ENCODE results near the gene SOX5.
"Not testable (repeated sequence)": the region's sequence is repeated elsewhere in the genome, so short reads cannot be mapped to it uniquely, and the experiment has no call there.

SOX5 gene

GRCh38 chr12:23758608-23759007 lies 190.9 kb downstream of the SOX5 start:
- no peak for DNase-seq (ENCODE audit: low read depth in 4 of 4, low spot score in 1 of 4)

DNA sequence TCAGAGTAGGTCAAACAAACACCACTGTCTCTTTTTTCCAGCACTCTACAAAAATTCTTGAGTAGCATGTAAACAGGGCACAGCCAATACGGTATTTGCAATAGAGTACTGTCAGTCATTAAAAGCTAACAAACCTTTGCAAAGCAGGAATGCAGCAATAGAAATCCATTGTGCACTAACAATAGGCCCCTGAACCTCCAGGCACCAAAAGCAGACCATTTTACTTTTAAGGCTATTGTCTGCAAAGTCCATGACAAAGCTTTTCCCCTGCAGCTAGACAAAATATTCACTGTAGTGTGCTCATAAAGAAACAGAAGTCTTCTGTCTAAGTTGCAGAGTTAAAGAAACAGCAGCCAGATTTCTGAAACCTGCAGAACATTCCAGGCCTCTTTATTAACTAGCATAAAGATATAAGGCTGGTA lies 191.9 kb downstream of the SOX5 start:
- no peak for DNase-seq (ENCODE audit: low read depth in 4 of 4, low spot score in 1 of 4)

- DNase-seq (ENCODE audit: low read depth in 4 of 4, low spot score in 1 of 4): no peak
Observed at GRCh38 chr12:23756416-23756815, 193.1 kb downstream of the SOX5 start.

- no peak for DNase-seq (ENCODE audit: low read depth in 4 of 4, low spot score in 1 of 4)
Observed at GRCh38 chr12:23753628-23754365, 195.7 kb downstream of the SOX5 start.

DNA sequence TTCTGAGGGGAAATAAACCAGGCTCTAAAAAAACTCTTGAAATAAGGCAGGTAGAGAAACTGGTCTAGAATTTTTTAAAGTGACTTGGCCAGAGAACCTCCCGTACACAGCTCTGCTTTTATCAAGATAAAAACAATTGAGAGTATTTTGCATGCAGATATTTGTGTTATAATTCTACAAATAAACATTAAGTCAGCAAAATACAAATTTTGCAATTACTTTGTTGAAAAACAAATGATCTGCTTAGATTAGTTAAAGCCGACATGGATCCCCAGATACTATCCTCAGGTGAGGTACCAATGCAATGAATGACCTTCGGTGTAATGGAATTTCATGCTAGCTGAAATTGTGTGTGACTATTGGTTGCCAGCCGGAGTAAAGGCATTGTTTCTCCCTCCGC lies 197.2 kb downstream of the SOX5 start:
- DNase-seq (ENCODE audit: low read depth in 4 of 4, low spot score in 1 of 4): no peak

- no peak for DNase-seq (ENCODE audit: low read depth in 4 of 4, low spot score in 1 of 4)
Observed at GRCh38 chr12:23751641-23752040, 197.8 kb downstream of the SOX5 start.

DNA sequence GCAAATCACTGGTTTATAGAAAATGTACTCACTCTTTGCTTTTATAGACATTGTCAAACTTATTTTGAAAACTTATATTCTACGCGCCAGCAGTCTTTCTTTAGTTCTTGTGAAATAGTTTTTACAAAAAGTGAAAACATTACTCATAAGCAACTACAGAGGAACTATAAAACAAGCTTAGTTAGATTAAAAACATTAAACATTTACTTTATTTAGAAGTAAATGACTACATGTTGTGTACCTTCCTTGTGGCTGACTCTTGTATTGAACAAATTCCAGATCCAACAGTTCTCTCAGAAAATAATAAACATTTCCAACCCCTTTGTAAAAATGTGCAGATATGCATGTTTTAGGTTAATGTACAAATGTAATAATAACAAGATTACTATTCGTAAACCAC lies 198.5 kb downstream of the SOX5 start:
- DNase-seq (ENCODE audit: low read depth in 4 of 4, low spot score in 1 of 4): no peak

DNA sequence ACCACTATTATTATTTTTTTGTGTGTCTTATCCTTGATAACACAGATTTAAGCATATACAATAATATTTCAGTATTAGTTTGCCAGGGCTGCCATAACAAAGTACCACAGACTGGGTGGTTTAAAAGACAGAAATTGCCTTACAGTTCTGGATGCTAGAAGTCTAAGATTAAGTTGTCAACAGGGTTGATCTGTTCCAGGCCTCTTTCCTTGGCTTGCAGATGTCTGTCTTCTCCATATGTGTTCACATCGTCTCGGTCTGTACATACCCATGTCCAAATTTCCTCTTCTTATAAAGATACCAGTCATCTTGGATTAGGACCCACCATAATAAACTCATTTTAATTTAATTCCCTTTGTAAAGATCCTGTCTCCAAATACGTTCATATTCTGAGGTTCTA lies 204.8 kb downstream of the SOX5 start:
- no peak for DNase-seq (ENCODE audit: low read depth in 4 of 4, low spot score in 1 of 4)

DNA sequence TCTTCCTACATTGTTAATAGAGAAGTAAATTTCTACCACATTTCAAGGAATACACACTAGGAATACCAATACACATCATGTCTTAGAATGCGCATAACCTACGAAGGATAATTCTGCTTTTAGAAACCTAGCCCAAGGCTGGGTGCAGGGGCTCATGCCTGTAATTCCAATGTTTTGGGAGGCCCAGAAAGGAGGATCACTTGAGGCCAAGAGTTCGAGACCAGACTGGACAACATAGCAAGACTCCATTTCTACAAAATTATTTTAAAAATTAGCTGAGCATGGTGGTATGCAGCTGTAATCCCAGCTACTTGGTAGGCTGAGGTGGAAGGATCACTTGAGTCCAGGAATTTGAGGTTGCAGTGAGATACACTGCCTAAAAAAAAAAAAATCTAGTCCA lies 206.9 kb downstream of the SOX5 start:
- no peak for DNase-seq (ENCODE audit: low read depth in 4 of 4, low spot score in 1 of 4)

DNA sequence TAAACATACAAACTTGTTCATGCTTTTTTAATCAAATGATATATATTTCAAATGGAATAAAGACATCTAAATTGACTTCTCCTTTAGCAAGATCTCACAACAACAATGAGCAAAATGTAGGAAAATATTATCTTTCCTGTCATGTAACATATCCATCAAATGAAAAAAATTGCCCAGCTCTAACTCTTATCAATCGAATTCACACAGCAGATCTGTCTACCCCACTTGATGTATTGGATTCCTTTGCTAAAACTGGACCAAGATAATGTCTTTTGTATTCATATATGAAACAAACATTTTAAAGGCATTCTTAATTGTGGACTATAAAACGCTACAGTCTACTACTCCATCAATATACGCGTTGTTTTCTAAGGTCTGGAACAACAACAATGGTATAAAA lies 218.0 kb downstream of the SOX5 start:
- no peak for DNase-seq (ENCODE audit: low read depth in 4 of 4, low spot score in 1 of 4)

DNA sequence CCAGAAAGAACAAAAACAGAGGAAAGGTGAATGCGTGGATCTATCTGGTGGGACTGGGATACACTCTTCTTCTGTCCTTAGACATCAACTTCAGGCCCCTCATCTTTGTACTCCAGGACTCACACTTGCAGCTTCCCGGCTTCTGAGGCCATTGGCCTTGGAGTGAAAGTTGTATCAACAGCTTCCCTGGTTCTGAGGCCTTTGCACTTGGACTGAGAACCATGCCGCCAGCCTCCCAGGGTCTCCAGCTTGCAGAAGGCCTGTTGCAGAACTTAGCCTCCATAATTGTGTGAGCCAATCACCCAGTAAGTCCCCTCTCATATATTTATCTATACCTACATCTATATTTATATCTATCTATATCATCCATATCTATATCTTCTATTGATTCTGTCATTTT lies 218.4 kb downstream of the SOX5 start:
- DNase-seq (ENCODE audit: low read depth in 4 of 4, low spot score in 1 of 4): no peak

DNA sequence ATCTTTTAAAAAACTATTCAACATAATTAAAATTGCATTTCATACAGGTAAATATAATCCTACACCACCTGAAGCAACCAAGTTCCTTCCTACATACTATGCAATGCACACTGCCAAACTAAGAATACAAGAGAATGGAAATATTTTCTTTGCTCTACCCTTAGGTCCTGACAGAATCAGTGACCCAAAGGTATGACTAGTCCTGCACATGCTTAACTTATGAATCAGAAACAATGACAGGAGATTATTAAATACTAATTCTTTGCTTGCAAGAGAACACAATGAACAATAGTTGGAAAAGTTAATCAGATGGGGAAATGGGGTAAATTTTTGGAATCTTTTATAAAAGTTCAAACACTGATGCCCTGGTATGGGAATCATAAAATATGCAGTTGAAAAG lies 220.1 kb downstream of the SOX5 start:
- no peak for DNase-seq (ENCODE audit: low read depth in 4 of 4, low spot score in 1 of 4)

DNA sequence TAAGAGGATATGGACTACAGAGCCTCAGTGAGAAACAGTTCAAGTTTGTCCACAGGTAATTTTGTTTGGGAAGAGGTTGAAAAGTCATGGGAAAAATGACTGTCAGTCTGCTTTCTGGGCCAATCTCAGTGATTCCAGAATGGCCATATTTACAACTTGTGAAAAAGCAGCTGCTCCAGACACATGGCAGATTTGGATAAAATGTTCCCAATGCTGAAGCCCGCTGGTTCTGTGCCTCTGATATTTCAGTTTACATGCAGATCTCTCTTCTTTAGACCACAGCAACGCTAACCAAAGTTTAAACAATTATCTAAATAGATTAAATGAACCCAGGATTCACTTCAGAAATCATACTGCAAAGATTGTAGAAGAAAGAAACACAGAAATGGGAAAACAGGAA lies 222.8 kb downstream of the SOX5 start:
- no peak for DNase-seq (ENCODE audit: low read depth in 4 of 4, low spot score in 1 of 4)

DNA sequence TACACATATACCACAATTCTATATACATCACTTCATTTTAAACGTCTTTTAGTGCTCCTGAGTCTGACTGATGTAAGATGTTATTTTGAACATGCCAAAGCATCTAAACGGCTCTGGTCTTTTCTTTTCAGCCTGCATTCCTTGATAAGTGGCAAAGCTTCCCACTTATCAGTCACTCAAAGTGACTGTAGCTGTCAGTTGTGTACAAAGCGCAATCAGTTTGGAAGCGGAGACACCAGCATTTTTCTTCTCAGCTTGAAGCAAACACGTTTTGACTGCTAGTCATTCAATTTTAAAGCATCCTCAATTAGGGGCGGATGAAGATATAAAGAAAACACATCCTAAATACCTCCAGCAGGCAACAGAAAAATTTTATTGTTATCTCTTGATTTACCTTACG lies 226.8 kb downstream of the SOX5 start:
- DNase-seq (ENCODE audit: low read depth in 4 of 4, low spot score in 1 of 4): no peak

DNA sequence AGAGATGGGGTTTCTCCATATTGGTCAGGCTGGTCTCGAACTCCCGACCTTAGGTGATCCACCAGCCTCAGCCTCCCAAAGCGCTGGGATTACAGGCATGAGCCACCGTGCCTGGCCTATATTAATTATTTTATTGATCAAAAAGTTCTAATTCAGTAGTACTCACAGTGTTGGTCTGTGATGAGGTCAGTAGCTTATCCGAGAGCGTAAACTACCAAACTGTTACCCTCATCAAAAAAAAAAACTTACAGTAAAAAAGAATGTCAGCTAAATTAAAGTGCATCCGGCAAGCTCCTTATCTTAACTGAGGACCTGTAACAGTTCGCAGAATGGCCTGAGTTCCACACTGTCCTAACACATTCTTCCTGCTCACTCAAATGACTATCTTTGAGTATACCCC lies 228.2 kb downstream of the SOX5 start:
- no peak for DNase-seq (ENCODE audit: low read depth in 4 of 4, low spot score in 1 of 4)

GRCh38 chr12:23719493-23719892 lies 230.0 kb downstream of the SOX5 start:
- DNase-seq (ENCODE audit: low read depth in 4 of 4, low spot score in 1 of 4): no peak

DNA sequence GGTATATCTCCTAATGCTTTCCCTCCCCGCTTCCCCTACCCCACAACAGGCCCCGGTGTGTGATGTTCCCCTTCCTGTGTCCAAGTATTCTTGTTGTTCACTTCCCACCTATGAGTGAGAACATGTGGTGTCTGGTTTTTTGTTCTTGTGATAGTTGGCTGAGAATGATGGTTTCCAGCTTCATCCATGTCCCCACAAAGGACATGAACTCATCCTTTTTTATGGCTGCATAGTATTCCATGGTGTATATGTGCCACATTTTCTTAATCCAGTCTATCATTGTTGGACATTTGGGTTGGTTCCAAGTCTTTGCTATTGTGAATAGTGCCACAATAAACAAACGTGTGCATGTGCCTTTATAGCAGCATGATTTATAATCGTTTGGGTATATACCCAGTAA lies 239.1 kb downstream of the SOX5 start:
- DNase-seq (ENCODE audit: low read depth in 4 of 4, low spot score in 1 of 4): not testable (repeated sequence)

DNA sequence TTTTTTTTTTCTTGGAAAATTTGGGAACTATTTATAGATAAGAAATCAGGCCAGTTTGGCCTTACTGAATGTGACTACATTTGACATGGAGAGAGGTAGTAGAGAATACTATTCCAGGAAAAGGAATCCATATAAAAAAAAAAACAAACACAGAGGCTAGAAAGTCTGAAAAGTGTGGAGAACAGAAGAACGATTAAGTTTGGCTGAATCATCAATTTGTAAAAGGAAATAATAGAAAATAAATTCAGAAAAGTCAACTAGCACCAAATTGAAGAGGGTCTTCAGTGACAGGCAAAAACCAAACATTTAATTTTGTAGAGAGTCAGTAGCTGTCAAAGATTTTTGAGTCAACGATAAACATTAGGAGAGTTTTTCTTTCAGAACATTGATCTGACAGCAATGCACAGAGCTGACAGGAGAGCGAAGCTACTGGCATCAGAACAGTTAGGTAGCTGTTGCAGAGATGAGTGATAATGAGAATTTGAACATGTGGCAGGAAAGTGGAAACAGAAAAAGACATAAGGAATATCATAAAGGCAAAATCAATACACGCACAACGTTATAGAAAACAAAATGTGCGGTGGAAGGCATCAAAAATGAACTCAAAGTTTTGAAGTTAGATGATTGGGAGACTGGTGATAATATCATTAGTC lies 241.2 kb downstream of the SOX5 start:
- DNase-seq (ENCODE audit: low read depth in 4 of 4, low spot score in 1 of 4): no peak

GRCh38 chr12:23707270-23707669 lies 242.2 kb downstream of the SOX5 start:
- DNase-seq (ENCODE audit: low read depth in 4 of 4, low spot score in 1 of 4): no peak

DNA sequence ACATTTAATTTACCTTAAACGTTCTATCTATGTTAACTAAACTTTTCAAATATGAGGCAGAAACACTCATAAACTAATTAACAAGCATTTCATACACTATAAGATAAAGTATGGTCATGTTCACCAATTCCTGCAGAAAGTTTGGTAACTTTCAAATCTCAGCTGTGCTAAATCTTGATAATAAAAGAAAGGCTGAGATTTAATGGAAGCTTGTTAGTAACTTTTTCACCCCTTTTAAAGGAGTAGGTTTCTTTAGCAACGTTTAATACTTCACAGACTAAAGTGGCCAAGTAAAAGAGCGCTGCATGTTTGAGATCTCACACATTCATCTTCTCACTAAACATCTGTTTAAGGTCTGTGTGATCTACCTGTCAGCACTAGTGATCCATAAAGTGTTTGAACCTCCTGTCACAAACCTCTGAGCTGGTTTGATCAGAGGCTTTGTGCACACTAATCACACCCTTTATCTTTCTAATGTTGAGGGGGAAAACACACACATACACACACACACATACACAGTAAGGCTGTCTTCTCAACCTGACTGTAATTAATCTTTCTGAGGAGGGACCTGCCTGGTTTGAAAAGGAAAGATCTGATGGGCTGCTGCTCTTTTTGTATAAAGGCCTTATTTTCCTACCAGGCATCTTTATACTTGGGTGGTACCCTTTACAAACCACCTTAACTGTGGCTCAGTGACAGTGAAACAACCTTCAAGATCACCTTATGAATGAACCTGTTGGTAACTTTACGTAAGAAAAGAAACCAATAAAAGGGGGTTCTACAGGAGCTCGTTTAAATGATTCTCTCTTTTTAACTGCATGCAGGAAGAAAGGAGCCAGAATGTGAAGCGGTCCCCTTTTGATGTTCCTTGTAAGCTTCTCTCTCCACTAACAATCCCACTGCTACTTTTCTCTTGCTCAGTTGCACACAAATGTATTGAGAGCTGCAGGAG lies 244.2 kb downstream of the SOX5 start:
- DNase-seq (ENCODE audit: low read depth in 4 of 4, low spot score in 1 of 4): no peak

- DNase-seq (ENCODE audit: low read depth in 4 of 4, low spot score in 1 of 4): no peak
Observed at GRCh38 chr12:23703051-23703450, 246.4 kb downstream of the SOX5 start.

- no peak for DNase-seq (ENCODE audit: low read depth in 4 of 4, low spot score in 1 of 4)
Observed at GRCh38 chr12:23699031-23699430, 250.4 kb downstream of the SOX5 start.
